ENCODE results near the gene CA5A. TPM values are rescaled to one million over a fixed set of nuclear protein-coding genes. Genes with fewer than 3 reads are reported as not detected.
A peak's percentile ranks its signal among the peaks of the same experiment; 100 is the strongest.

The CA5A gene
- total and polyA plus RNA-seq, 9 of the 15 experiments (the other 6 are each of a cell fraction or from before 2014, with no cell fraction given), result not detected

- TF ChIP-seq ZBTB11 (CRISPR knock-in tag; IDR thresholded peaks at IDR 0.05) (no peak), FOXA3 (CRISPR knock-in tag; conservative IDR thresholded peaks at IDR 0.05 in 1 of 2, IDR thresholded peaks at IDR 0.05 in 1 of 2) (no peak), ZNF830 (CRISPR knock-in tag; IDR thresholded peaks at IDR 0.05) (no peak), MED1 (CRISPR knock-in tag; IDR thresholded peaks at IDR 0.05; ENCODE audit: borderline replicate concordance) (no peak), EHMT2 (IDR thresholded peaks at IDR 0.05) (no peak), CHD4 (IDR thresholded peaks at IDR 0.05; ENCODE audit: insufficient read depth, insufficient replicate concordance, low read depth, low read length, poor library complexity, severe bottlenecking) (no peak), DPF2 (IDR thresholded peaks at IDR 0.05) (no peak), ARHGAP35 (IDR thresholded peaks at IDR 0.05; ENCODE audit: partially characterized antibody) (no peak), MTA3 (IDR thresholded peaks at IDR 0.05; ENCODE audit: borderline replicate concordance) (0 out of 2 replicates have a peak, but pooled peaks have one; percentile 31), ZFX (CRISPR knock-in tag; IDR thresholded peaks at IDR 0.05) (no peak), TOE1 (IDR thresholded peaks at IDR 0.05; ENCODE audit: borderline replicate concordance) (0 out of 2 replicates have a peak, but pooled peaks have one; percentile 17), TOE1 (CRISPR knock-in tag; IDR thresholded peaks at IDR 0.05; ENCODE audit: borderline replicate concordance, low read depth) (no peak), ZNF444 (CRISPR knock-in tag; IDR thresholded peaks at IDR 0.05) (no peak), ASH1L (IDR thresholded peaks at IDR 0.05; ENCODE audit: borderline replicate concordance, low read depth, partially characterized antibody) (no peak), ZFP30 (CRISPR knock-in tag; IDR thresholded peaks at IDR 0.05; ENCODE audit: borderline replicate concordance) (no peak), RB1 (IDR thresholded peaks at IDR 0.05; ENCODE audit: low read depth) (peak; percentile 69; the same call in 1 of the 2 replicates), ARID2 (IDR thresholded peaks at IDR 0.05) (peak; percentile 90), SAP30 (IDR thresholded peaks at IDR 0.05; ENCODE audit: borderline replicate concordance, insufficient read depth, low read depth, low read length, poor library complexity, severe bottlenecking) (no peak), ESRRA (IDR thresholded peaks at IDR 0.05; ENCODE audit: borderline replicate concordance, low read depth) (no peak), DEAF1 (CRISPR knock-in tag; IDR thresholded peaks at IDR 0.05) (peak; percentile 36; the same call in 1 of the 2 replicates), EZH2 (IDR thresholded peaks at IDR 0.05; ENCODE audit: borderline replicate concordance, low read depth, low read length) (no peak), KAT8 (IDR thresholded peaks at IDR 0.05; ENCODE audit: low read depth) (no peak)
Measured at GRCh38 chr16:87850009-87851006, 86.0 kb downstream of the CA5A start (continued).

Data from K562 (cell line).